Activated CD8-positive, alpha-beta T cell treated with anti-CD3 and anti-CD28 coated beads, Interleukin-2, amount 10 ng/mL, durations not matched to agents 7 days and 5 days (primary cell): ENCODE data around the gene MEP1B. TPM values are rescaled to one million over a fixed set of nuclear protein-coding genes. Genes with fewer than 3 reads are reported as not detected.

Experiments used
- ATAC-seq: fragments of 150-1000 bp; cut with Tn5 transposase; one replicate; pipeline ENCODE4 v1.10.0; 2021; ENCODE audit warnings: moderate library complexity
- CTCF ChIA-PET: fragments of 350-600 bp; sonication (Branson Sonifier 250); formaldehyde crosslinking; loops from one replicate; lab custom pipeline; 2021; ENCODE audit warnings: antibody characterized with exemption; lab: Charles Lee
- POLR2A ChIA-PET: fragments of 350-600 bp; sonication (Branson Sonifier 250); formaldehyde crosslinking; loops from one replicate; lab custom pipeline; 2021; ENCODE audit warnings: antibody characterized with exemption; lab: Charles Lee
- DNase-seq: peaks from one replicate; pipeline ENCODE4 v3.0.0-alpha.2; 2020
- H3K27ac Mint-ChIP-seq: one replicate; pipeline ENCODE4 v1.8.0; 2021; ENCODE audit warnings: mild to moderate bottlenecking, mixed read lengths
- H3K27me3 Mint-ChIP-seq: one replicate; pipeline ENCODE4 v1.8.0; 2021; ENCODE audit warnings: low read depth, mixed read lengths
- H3K36me3 Mint-ChIP-seq: one replicate; pipeline ENCODE4 v1.8.0; 2021; ENCODE audit warnings: low read depth, mixed read lengths
- H3K4me1 Mint-ChIP-seq: one replicate; pipeline ENCODE4 v1.8.0; 2021; ENCODE audit warnings: low read depth, mixed read lengths
- H3K4me3 Mint-ChIP-seq: one replicate; pipeline ENCODE4 v1.8.0; 2021; ENCODE audit warnings: mild to moderate bottlenecking, mixed read lengths
- H3K9me3 Mint-ChIP-seq: one replicate; pipeline ENCODE4 v1.8.0; 2022; ENCODE audit warnings: mixed read lengths; ENCODE audit not compliant: insufficient read depth
- total RNA-seq, 2 experiments: library from RNA; stranded (reverse); gene quantifications; one replicate each; pipeline ENCODE4 v1.2.3, GENCODE V29; 2021

The MEP1B gene
- total RNA-seq, 2 experiments from 2014 or later, result not detected

- ChIA-PET POLR2A (no interaction called here), CTCF (no interaction called here)
- DNase-seq (no peak), ATAC-seq (no peak)
- Mint-ChIP-seq H3K27me3 (peaks cover 20% of the 10 kb centered on the region), H3K27ac (no peak overlapping the region), H3K4me1 (no peaks in the 10 kb centered on the region), H3K9me3 (no peaks in the 10 kb centered on the region), H3K36me3 (no peaks in the 10 kb centered on the region), H3K4me3 (no peak overlapping the region)
These were observed 62.5 kb downstream of the MEP1B start for GRCh38 chr18:32252141-32252860.

- H3K4me3 Mint-ChIP-seq, result no peak overlapping the region
- CTCF ChIA-PET, result interaction anchor here (1.4 kb wide), 1 partner anchor 34 kb away, joined by 3 read pairs; no protein-coding TSS in a partner anchor
- no peaks in the 10 kb centered on the region for H3K36me3 Mint-ChIP-seq
- DNase-seq (no peak), ATAC-seq (no peak)
- no peaks in the 10 kb centered on the region for H3K4me1 Mint-ChIP-seq
- no peaks in the 10 kb centered on the region for H3K9me3 Mint-ChIP-seq
- peaks cover 8% of the 10 kb centered on the region for H3K27me3 Mint-ChIP-seq
- H3K27ac Mint-ChIP-seq, result no peak overlapping the region
- POLR2A ChIA-PET, result no interaction called here
These were observed 65.7 kb downstream of the MEP1B start for GRCh38 chr18:32255570-32255969.

- no peak for DNase-seq
- ATAC-seq, result no peak
- Mint-ChIP-seq H3K27me3 (peaks cover 11% of the 10 kb centered on the region), H3K27ac (no peak overlapping the region), H3K9me3 (no peaks in the 10 kb centered on the region), H3K36me3 (no peaks in the 10 kb centered on the region), H3K4me3 (no peak overlapping the region), H3K4me1 (no peaks in the 10 kb centered on the region)
- CTCF ChIA-PET, result interaction anchor here (1.4 kb wide), 1 partner anchor 15 kb away, joined by 4 read pairs; no protein-coding TSS in a partner anchor
- POLR2A ChIA-PET, result no interaction called here
These were observed 67.4 kb downstream of the MEP1B start for GRCh38 chr18:32257084-32257785.

GRCh38 chr18:32258148-32258547, 68.3 kb downstream of the MEP1B start:
- Mint-ChIP-seq H3K9me3 (no peaks in the 10 kb centered on the region), H3K36me3 (no peaks in the 10 kb centered on the region), H3K27ac (no peak overlapping the region), H3K4me1 (no peaks in the 10 kb centered on the region), H3K27me3 (peaks cover 11% of the 10 kb centered on the region), H3K4me3 (no peak overlapping the region)
- ATAC-seq (no peak), DNase-seq (no peak)
- ChIA-PET POLR2A (no interaction called here), CTCF (interaction anchor here (1.4 kb wide), 1 partner anchor 14 kb away, joined by 4 read pairs; no protein-coding TSS in a partner anchor)

GRCh38 chr18:32258558-32259204, 68.8 kb downstream of the MEP1B start:
- ChIA-PET POLR2A (no interaction called here), CTCF (no interaction called here)
- Mint-ChIP-seq H3K27me3 (peaks cover 11% of the 10 kb centered on the region), H3K27ac (no peak overlapping the region), H3K36me3 (no peaks in the 10 kb centered on the region), H3K4me3 (no peak overlapping the region), H3K9me3 (no peaks in the 10 kb centered on the region), H3K4me1 (no peaks in the 10 kb centered on the region)
- ATAC-seq (no peak), DNase-seq (no peak)

GRCh38 chr18:32259553-32259952, 69.7 kb downstream of the MEP1B start:
- CTCF ChIA-PET, result no interaction called here
- DNase-seq (no peak), ATAC-seq (no peak)
- Mint-ChIP-seq H3K9me3 (no peaks in the 10 kb centered on the region), H3K4me3 (no peak overlapping the region), H3K27me3 (peaks cover 11% of the 10 kb centered on the region), H3K27ac (no peak overlapping the region), H3K4me1 (no peaks in the 10 kb centered on the region), H3K36me3 (no peaks in the 10 kb centered on the region)
- POLR2A ChIA-PET, result no interaction called here

- Mint-ChIP-seq H3K27ac (no peak overlapping the region), H3K27me3 (peaks cover 14% of the 10 kb centered on the region), H3K9me3 (no peaks in the 10 kb centered on the region), H3K4me1 (no peaks in the 10 kb centered on the region), H3K36me3 (no peaks in the 10 kb centered on the region), H3K4me3 (no peak overlapping the region)
- ATAC-seq (no peak), DNase-seq (no peak)
- ChIA-PET CTCF (no interaction called here), POLR2A (no interaction called here)
These were observed 71.2 kb downstream of the MEP1B start for GRCh38 chr18:32261003-32261402.

GRCh38 chr18:32262092-32262491, 72.3 kb downstream of the MEP1B start:
- no peak for DNase-seq
- ChIA-PET POLR2A (no interaction called here), CTCF (no interaction called here)
- H3K4me3 Mint-ChIP-seq, result no peak overlapping the region
- peaks cover 10% of the 10 kb centered on the region for H3K27me3 Mint-ChIP-seq
- no peaks in the 10 kb centered on the region for H3K9me3 Mint-ChIP-seq
- no peaks in the 10 kb centered on the region for H3K4me1 Mint-ChIP-seq
- H3K36me3 Mint-ChIP-seq, result no peaks in the 10 kb centered on the region
- ATAC-seq, result no peak
- H3K27ac Mint-ChIP-seq, result no peak overlapping the region

GRCh38 chr18:32264401-32264800, 74.6 kb downstream of the MEP1B start:
- no peaks in the 10 kb centered on the region for H3K9me3 Mint-ChIP-seq
- peaks cover 10% of the 10 kb centered on the region for H3K27me3 Mint-ChIP-seq
- no peak overlapping the region for H3K27ac Mint-ChIP-seq
- no peak for ATAC-seq
- ChIA-PET POLR2A (no interaction called here), CTCF (interaction anchor here (0.9 to 1.4 kb wide), 2 partner anchors 9 to 288 kb away, joined by 3 read pairs; no protein-coding TSS in a partner anchor)
- no peaks in the 10 kb centered on the region for H3K36me3 Mint-ChIP-seq
- no peaks in the 10 kb centered on the region for H3K4me1 Mint-ChIP-seq
- H3K4me3 Mint-ChIP-seq, result no peak overlapping the region
- no peak for DNase-seq

GRCh38 chr18:32267463-32267862, 77.6 kb downstream of the MEP1B start:
- Mint-ChIP-seq H3K27me3 (peaks cover 3% of the 10 kb centered on the region), H3K27ac (no peak overlapping the region), H3K4me1 (no peaks in the 10 kb centered on the region), H3K36me3 (no peaks in the 10 kb centered on the region), H3K9me3 (no peaks in the 10 kb centered on the region), H3K4me3 (no peak overlapping the region)
- ChIA-PET CTCF (no interaction called here), POLR2A (no interaction called here)
- no peak for DNase-seq
- ATAC-seq, result no peak
